Fibroblast of villous mesenchyme (primary cell): Measurements from ENCODE around the gene TEAD2. TPM values are rescaled to one million over a fixed set of nuclear protein-coding genes. Genes with fewer than 3 reads are reported as not detected.
"Not testable (repeated sequence)": the region's sequence is repeated elsewhere in the genome, so short reads cannot be mapped to it uniquely, and the experiment has no call there.

ENCODE experiments used
- DNase-seq: peaks from one replicate; pipeline ENCODE4 v3.0.0-alpha.2; 2010; ENCODE audit warnings: low read depth
- H3K4me3 ChIP-seq: 2 replicates; pipeline ENCODE4 v1.5.1; 2011; ENCODE audit warnings: low read depth, mild to moderate bottlenecking, low read length
- CTCF ChIP-seq: IDR thresholded peaks from 2 replicates; pipeline ENCODE4 v1.5.1; 2012; ENCODE audit warnings: low read depth, mild to moderate bottlenecking, low read length; ENCODE audit not compliant: insufficient read depth
- total RNA-seq: library from RNA; depleted of rRNA; stranded (reverse); fragments of >200 nt; gene quantifications from 2 replicates; pipeline ENCODE4 v1.2.3, GENCODE V29; 2012

TEAD2 gene
- total RNA-seq, 1 donor = 37.6 TPM

- DNase-seq = no peak
- TF ChIP-seq CTCF = no peak
- no peak overlapping the region for H3K4me3 ChIP-seq
Measured at GRCh38 chr19:49383599-49383998, 21.4 kb upstream of the TEAD2 start.

- H3K4me3 ChIP-seq = no peak overlapping the region
- no peak for TF ChIP-seq CTCF
- DNase-seq = no peak
Measured at GRCh38 chr19:49382639-49383038, 20.4 kb upstream of the TEAD2 start.

DNA sequence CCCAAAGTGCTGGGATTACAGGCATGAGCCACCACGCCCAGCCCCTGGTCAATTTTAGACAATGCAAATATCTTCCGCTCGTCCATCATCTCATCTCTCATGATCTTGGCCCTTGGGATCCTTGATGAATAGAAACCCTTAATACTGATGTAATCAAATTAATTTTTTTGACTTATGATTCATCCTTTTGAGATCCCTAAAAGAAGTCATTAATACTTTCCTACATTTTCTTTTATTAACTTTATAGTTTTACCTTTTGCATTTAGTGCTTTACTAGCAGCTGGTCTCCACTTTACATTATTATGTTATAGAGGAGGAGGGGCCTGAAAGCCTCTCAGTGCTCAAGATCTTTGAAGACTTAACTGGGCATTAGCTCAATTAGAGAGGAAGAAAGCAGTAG lies 18.2 kb upstream of the TEAD2 start:
- no peak overlapping the region for H3K4me3 ChIP-seq
- no peak for DNase-seq
- no peak for TF ChIP-seq CTCF

DNA sequence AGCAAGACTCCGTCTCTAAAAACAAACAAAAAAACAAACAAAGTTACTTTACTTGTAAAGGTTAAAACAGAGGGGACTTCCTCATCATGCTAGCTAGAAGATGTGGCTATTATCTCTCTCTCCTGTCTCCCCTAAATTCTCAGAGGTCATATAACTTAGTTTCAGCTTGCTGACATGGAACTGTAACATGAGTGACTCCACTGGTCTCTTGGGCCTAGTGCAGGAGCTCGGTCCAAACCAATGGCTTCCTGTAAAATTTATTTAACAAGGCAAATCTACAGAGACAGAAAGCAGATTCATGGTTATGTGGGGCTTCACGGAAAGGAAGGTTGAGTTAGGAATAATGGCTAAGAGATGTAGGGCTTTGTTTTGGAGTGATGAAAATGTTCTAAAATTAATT lies 16.3 kb upstream of the TEAD2 start:
- no peak overlapping the region for H3K4me3 ChIP-seq
- no peak for TF ChIP-seq CTCF
- DNase-seq = no peak

- TF ChIP-seq CTCF = no peak
- no peak for DNase-seq
- H3K4me3 ChIP-seq = no peak overlapping the region
Measured at GRCh38 chr19:49374665-49375434, 12.6 kb upstream of the TEAD2 start.

- not testable (repeated sequence) for DNase-seq, H3K4me3 ChIP-seq
Measured at GRCh38 chr19:49373174-49373573, 11.0 kb upstream of the TEAD2 start.

- no peak for DNase-seq
- TF ChIP-seq CTCF = no peak
- no peak overlapping the region for H3K4me3 ChIP-seq
Measured at GRCh38 chr19:49371184-49371583, 9.0 kb upstream of the TEAD2 start.
